ENCODE results near the gene DYSF. TPM values are rescaled to one million over a fixed set of nuclear protein-coding genes. Genes with fewer than 3 reads are reported as not detected.

The DYSF gene
- total and polyA plus RNA-seq, 2 donors (not counting 3 experiments of a cell fraction or from before 2014, with no cell fraction given) = 50.9 to 152 TPM

GRCh38 chr2:71570951-71571460 is 117.6 kb downstream of the DYSF start:
- H3K79me2 ChIP-seq (ENCODE audit: control insufficient read depth, insufficient read depth, low read length) = no peaks in the 10 kb centered on the region
- DNase-seq (ENCODE audit: low read depth, low spot score) (no peak), FAIRE-seq (no peak)
- H3K27ac ChIP-seq (ENCODE audit: insufficient read depth, low read depth, low read length) = no peak overlapping the region
- intact Hi-C loops (cut with micrococcal nuclease) (no loop called here), dilution Hi-C loops (cut with MboI; ENCODE audit: extremely low pct_ligation_motif_present, low sequenced_read_pairs) (no loop called here)
- H3K27me3 ChIP-seq (ENCODE audit: control insufficient read depth in 2 of 2, insufficient read depth in 2 of 2, low read length in 2 of 2) = no peaks in the 10 kb centered on the region
- no peaks in the 10 kb centered on the region for H4K20me1 ChIP-seq (replicated peaks; ENCODE audit: control insufficient read depth, extremely low read depth, insufficient read depth, low read length)
- CTCF ChIA-PET = no interaction called here
- H3K4me1 ChIP-seq (ENCODE audit: control insufficient read depth, extremely low read depth, insufficient read depth, low read length) = no peaks in the 10 kb centered on the region
- no peaks in the 10 kb centered on the region for H3K9me1 ChIP-seq (replicated peaks; ENCODE audit: control insufficient read depth, extremely low read depth, insufficient read depth, low read length)
- POLR2A ChIA-PET = no interaction called here
- H3K9ac ChIP-seq (replicated peaks; ENCODE audit: extremely low read depth, insufficient read depth, low read length) = no peak overlapping the region
- no peak overlapping the region for H3K4me2 ChIP-seq (ENCODE audit: insufficient read depth, low read length)
- BruUV-seq (replicated peaks) = no TSS peak
- no peaks in the 10 kb centered on the region for H3K9me3 ChIP-seq (replicated peaks; ENCODE audit: control insufficient read depth, insufficient read depth, low read length)
- H3K36me3 ChIP-seq (ENCODE audit: control insufficient read depth in 2 of 2, extremely low read depth in 1 of 2, insufficient read depth in 2 of 2, low read length in 2 of 2) = peaks cover 8 to 53% of the 10 kb centered on the region in 2 experiments
- no peak for TF ChIP-seq JUN (IDR thresholded peaks at IDR 0.05; ENCODE audit: borderline replicate concordance, insufficient read depth, insufficient read length, low read depth)
- TF ChIP-seq MAX (IDR thresholded peaks at IDR 0.05; ENCODE audit: insufficient read depth, insufficient read length) = no peak
- TF ChIP-seq POLR2AphosphoS5 (IDR thresholded peaks at IDR 0.05; ENCODE audit: insufficient read depth, low read depth, low read length) = no peak
- no peak for TF ChIP-seq CTCF (IDR thresholded peaks at IDR 0.05; ENCODE audit: extremely low read depth in 1 of 2, insufficient read depth in 1 of 2, low read depth in 1 of 2, low read length in 2 of 2)
- no peak for TF ChIP-seq GATA2 (IDR thresholded peaks at IDR 0.05; ENCODE audit: insufficient read depth, insufficient read length, low read depth, low read length)
- no peak for TF ChIP-seq POLR2A (IDR thresholded peaks at IDR 0.05; ENCODE audit: low read depth, low read length)
- TF ChIP-seq EZH2 (IDR thresholded peaks at IDR 0.05; ENCODE audit: borderline replicate concordance, low read depth, low read length, severe bottlenecking) = no peak
- no peak for TF ChIP-seq FOS (IDR thresholded peaks at IDR 0.05; ENCODE audit: borderline replicate concordance, insufficient read depth, low read length)
- no peak for TF ChIP-seq MYC (IDR thresholded peaks at IDR 0.05; ENCODE audit: low read depth, low read length)
- no peak overlapping the region for H2AFZ ChIP-seq (ENCODE audit: low read depth, low read length)
- H3K4me3 ChIP-seq (replicated peaks in 1 of 3; ENCODE audit: insufficient read depth in 1 of 3, low read depth in 1 of 3, low read length in 3 of 3) = no peak overlapping the region

All from endothelial cell of umbilical vein (primary cell).